Loucy (cell line): ENCODE measurements around the gene TAF1L.

Source experiments
- CTCF ChIP-seq: fragments of 200-600 bp; sonication (generic); conservative IDR thresholded peaks from 2 replicates; pipeline ENCODE4 v1.5.1; 2014; ENCODE audit warnings: mild to moderate bottlenecking, antibody characterized with exemption, low read length
- EZH2phosphoT487 ChIP-seq: fragments of 200-600 bp; IDR thresholded peaks from 2 replicates; pipeline ENCODE4 v1.6.1; 2018; ENCODE audit warnings: antibody characterized with exemption, mild to moderate bottlenecking, moderate library complexity, borderline replicate concordance

GRCh38 chr9:32580631-32581300 lies 54.7 kb downstream of the TAF1L start:
- no peak for TF ChIP-seq CTCF
- TF ChIP-seq EZH2phosphoT487: no peak
